ENCODE measurements around the gene RELN. TPM values are rescaled to one million over a fixed set of nuclear protein-coding genes. Genes with fewer than 3 reads are reported as not detected.

Gene RELN
- polyA plus RNA-seq, 1 donor (not counting 4 experiments of a cell fraction or from before 2014, with no cell fraction given) = not detected

- no peaks in the 10 kb centered on the region for H3K36me3 ChIP-seq (ENCODE audit: control insufficient read depth in 2 of 2, extremely low read depth in 1 of 2, insufficient read depth in 2 of 2, low read length in 2 of 2)
- no peak overlapping the region for H3K9ac ChIP-seq (ENCODE audit: control insufficient read depth, extremely low read depth, insufficient read depth, low read length)
- H3K4me3 ChIP-seq (ENCODE audit: control insufficient read depth in 2 of 3, extremely low read depth in 1 of 3, insufficient read depth in 2 of 3, low read depth in 1 of 3, low read length in 3 of 3) = no peak overlapping the region
- H3K4me2 ChIP-seq (ENCODE audit: control insufficient read depth, extremely low read depth, insufficient read depth, low read depth, low read length) = no peak overlapping the region
- no peaks in the 10 kb centered on the region for H3K9me3 ChIP-seq (ENCODE audit: control insufficient read depth, low read depth, low read length)
- H3K27me3 ChIP-seq (ENCODE audit: control insufficient read depth, extremely low read depth, insufficient read depth, low read length) = no peaks in the 10 kb centered on the region
- H4K20me1 ChIP-seq (ENCODE audit: control insufficient read depth, extremely low read depth, insufficient read depth, low read length) = no peaks in the 10 kb centered on the region
- no peak overlapping the region for H2AFZ ChIP-seq (ENCODE audit: control insufficient read depth, low read length)
- no peak overlapping the region for H3K27ac ChIP-seq (ENCODE audit: control insufficient read depth, insufficient read depth, low read length)
- H3K4me1 ChIP-seq (ENCODE audit: control insufficient read depth, extremely low read depth, insufficient read depth, low read length) = no peaks in the 10 kb centered on the region
- FAIRE-seq = no peak
- dilution Hi-C loops (cut with MboI; ENCODE audit: extremely low pct_ligation_motif_present, low sequenced_read_pairs) = no loop called here
- no peaks in the 10 kb centered on the region for H3K79me2 ChIP-seq (ENCODE audit: control insufficient read depth, insufficient read depth, low read length)
- DNase-seq (ENCODE audit: low read depth, low spot score) = no peak
- H3K9me1 ChIP-seq (ENCODE audit: control insufficient read depth, extremely low read depth, insufficient read depth, low read length) = no peaks in the 10 kb centered on the region
- TF ChIP-seq, protein P1, sequence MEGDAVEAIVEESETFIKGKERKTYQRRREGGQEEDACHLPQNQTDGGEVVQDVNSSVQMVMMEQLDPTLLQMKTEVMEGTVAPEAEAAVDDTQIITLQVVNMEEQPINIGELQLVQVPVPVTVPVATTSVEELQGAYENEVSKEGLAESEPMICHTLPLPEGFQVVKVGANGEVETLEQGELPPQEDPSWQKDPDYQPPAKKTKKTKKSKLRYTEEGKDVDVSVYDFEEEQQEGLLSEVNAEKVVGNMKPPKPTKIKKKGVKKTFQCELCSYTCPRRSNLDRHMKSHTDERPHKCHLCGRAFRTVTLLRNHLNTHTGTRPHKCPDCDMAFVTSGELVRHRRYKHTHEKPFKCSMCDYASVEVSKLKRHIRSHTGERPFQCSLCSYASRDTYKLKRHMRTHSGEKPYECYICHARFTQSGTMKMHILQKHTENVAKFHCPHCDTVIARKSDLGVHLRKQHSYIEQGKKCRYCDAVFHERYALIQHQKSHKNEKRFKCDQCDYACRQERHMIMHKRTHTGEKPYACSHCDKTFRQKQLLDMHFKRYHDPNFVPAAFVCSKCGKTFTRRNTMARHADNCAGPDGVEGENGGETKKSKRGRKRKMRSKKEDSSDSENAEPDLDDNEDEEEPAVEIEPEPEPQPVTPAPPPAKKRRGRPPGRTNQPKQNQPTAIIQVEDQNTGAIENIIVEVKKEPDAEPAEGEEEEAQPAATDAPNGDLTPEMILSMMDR (optimal IDR thresholded peaks at IDR 0.05 in 1 of 3, IDR thresholded peaks at IDR 0.05 in 1 of 3, conservative IDR thresholded peaks at IDR 0.05 in 1 of 3; ENCODE audit: extremely low read depth in 1 of 3, insufficient read depth in 2 of 3, low read length in 3 of 3) = no peak
- TF ChIP-seq EZH2 (IDR thresholded peaks at IDR 0.05; ENCODE audit: low read length) = no peak
Measured at GRCh38 chr7:103832438-103832837, 157.0 kb downstream of the RELN start.

DNA sequence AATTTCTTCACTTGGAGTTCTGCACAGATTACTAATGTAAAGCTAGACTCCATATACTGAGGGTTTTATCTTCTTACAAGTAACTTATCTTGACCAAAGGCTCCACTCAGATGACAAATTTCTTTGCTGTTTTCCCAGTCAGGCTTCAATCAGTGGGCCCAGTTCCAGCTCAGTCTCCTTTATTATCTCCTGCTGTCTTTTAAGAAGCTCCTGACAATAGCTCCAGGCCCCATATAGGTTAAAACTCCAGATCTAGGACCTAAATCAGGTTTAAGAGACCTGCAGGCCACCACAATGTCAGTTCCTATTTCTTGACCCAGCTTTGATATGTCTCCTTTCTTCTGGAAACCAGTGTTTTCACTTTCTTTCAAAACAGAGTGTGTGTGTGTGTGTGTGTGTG lies 165.2 kb downstream of the RELN start:
- Histone ChIP-seq H3K4me1 (ENCODE audit: control insufficient read depth, extremely low read depth, insufficient read depth, low read length) (no peaks in the 10 kb centered on the region), H3K4me2 (ENCODE audit: control insufficient read depth, extremely low read depth, insufficient read depth, low read depth, low read length) (no peak overlapping the region), H4K20me1 (ENCODE audit: control insufficient read depth, extremely low read depth, insufficient read depth, low read length) (no peaks in the 10 kb centered on the region), H3K27me3 (ENCODE audit: control insufficient read depth, extremely low read depth, insufficient read depth, low read length) (no peaks in the 10 kb centered on the region), H3K9ac (ENCODE audit: control insufficient read depth, extremely low read depth, insufficient read depth, low read length) (no peak overlapping the region), H3K9me1 (ENCODE audit: control insufficient read depth, extremely low read depth, insufficient read depth, low read length) (no peaks in the 10 kb centered on the region), H3K27ac (ENCODE audit: control insufficient read depth, insufficient read depth, low read length) (no peak overlapping the region), H3K9me3 (ENCODE audit: control insufficient read depth, low read depth, low read length) (no peaks in the 10 kb centered on the region), H3K4me3 (ENCODE audit: control insufficient read depth in 2 of 3, extremely low read depth in 1 of 3, insufficient read depth in 2 of 3, low read depth in 1 of 3, low read length in 3 of 3) (no peak overlapping the region), H3K36me3 (ENCODE audit: control insufficient read depth in 2 of 2, extremely low read depth in 1 of 2, insufficient read depth in 2 of 2, low read length in 2 of 2) (no peaks in the 10 kb centered on the region), H2AFZ (ENCODE audit: control insufficient read depth, low read length) (no peak overlapping the region), H3K79me2 (ENCODE audit: control insufficient read depth, insufficient read depth, low read length) (no peaks in the 10 kb centered on the region)
- DNase-seq (ENCODE audit: low read depth, low spot score) = no peak
- no peak for FAIRE-seq
- no peak for TF ChIP-seq EZH2 (IDR thresholded peaks at IDR 0.05; ENCODE audit: low read length)
- TF ChIP-seq, protein P1 (optimal IDR thresholded peaks at IDR 0.05 in 1 of 3, IDR thresholded peaks at IDR 0.05 in 1 of 3, conservative IDR thresholded peaks at IDR 0.05 in 1 of 3; ENCODE audit: extremely low read depth in 1 of 3, insufficient read depth in 2 of 3, low read length in 3 of 3) = no peak
- dilution Hi-C loops (cut with MboI; ENCODE audit: extremely low pct_ligation_motif_present, low sequenced_read_pairs) = no loop called here

Measured in keratinocyte (primary cell).